HepG2 (cell line): ENCODE data around the gene PGR. TPM values are rescaled to one million over a fixed set of nuclear protein-coding genes. Genes with fewer than 3 reads are reported as not detected.

Experiments used
- ARID3A ChIP-seq: IDR thresholded peaks from 2 replicates; pipeline ENCODE4 v1.6.1; 2012; ENCODE audit warnings: low read depth, low read length, improper control_type of control experiment
- HCFC1 ChIP-seq: fragments of 150-350 bp; IDR thresholded peaks from 2 replicates; pipeline ENCODE4 v1.6.1; 2014; ENCODE audit warnings: low read depth, low read length
- IKZF4 ChIP-seq: sonication (generic); formaldehyde crosslinking; IDR thresholded peaks from 2 replicates; pipeline ENCODE4 v1.5.1; 2020; ENCODE audit warnings: borderline replicate concordance, mild to moderate bottlenecking, low read depth, missing genetic modification reagents; ENCODE audit errors: not compliant biosample characterization
- NPAS2 ChIP-seq: sonication (generic); formaldehyde crosslinking; IDR thresholded peaks from 2 replicates; pipeline ENCODE4 v1.8.0; 2022; ENCODE audit warnings: mild to moderate bottlenecking, missing genetic modification reagents, borderline replicate concordance
- SAFB2 ChIP-seq: sonication (generic); formaldehyde crosslinking; IDR thresholded peaks from 2 replicates; pipeline ENCODE4 v1.5.1; 2020; ENCODE audit warnings: missing genetic modification reagents, low read depth, mild to moderate bottlenecking, borderline replicate concordance
- STAT5B ChIP-seq: sonication (generic); formaldehyde crosslinking; IDR thresholded peaks from 2 replicates; pipeline ENCODE4 v1.4.0; 2020; ENCODE audit warnings: missing genetic modification reagents
- ZHX2 ChIP-seq, 2 experiments: sonication (generic) in 1 of 2; formaldehyde crosslinking in 1 of 2; IDR thresholded peaks; 2 replicates each; pipeline versions ENCODE4 v1.6.1 to v1.9.0; 2014 to 2022; ENCODE audit warnings: antibody characterized with exemption in 1 of 2, borderline replicate concordance in 1 of 2, inconsistent platforms in 1 of 2, low read depth in 1 of 2, missing genetic modification reagents in 1 of 2
- ZNF724P ChIP-seq: sonication (generic); formaldehyde crosslinking; IDR thresholded peaks from 2 replicates; pipeline ENCODE4 v1.8.0; 2022; ENCODE audit warnings: missing genetic modification reagents, borderline replicate concordance
- polyA plus RNA-seq, 8 experiments: library from polyadenylated mRNA; depleted of rRNA in 3 of 8; stranded (reverse) in 7 of 8; unstranded in 1 of 8; fragments of >200 nt; fragmentation: Illumina TruSeq in 4 of 8; extraction: Trizol in 4 of 8; gene quantifications; 2 replicates each; pipeline versions ENCODE4 v1.2.1 to v1.2.3, GENCODE V29; 2011 to 2016; ENCODE audit warnings: low read depth in 4 of 8, missing spikeins in 1 of 8, mixed read lengths in 1 of 8; ENCODE audit not compliant: insufficient read depth in 1 of 8
- total RNA-seq, 5 experiments: library from RNA; depleted of rRNA; stranded (reverse); fragments of >200 nt; fragmentation: Illumina TruSeq; extraction: Trizol; gene quantifications; 2 replicates each; pipeline ENCODE4 v1.2.3, GENCODE V29; 2016; ENCODE audit warnings: low read depth in 1 of 5
- TF ChIP-seq, protein P1 (sequence below): sonication (generic); formaldehyde crosslinking; IDR thresholded peaks from 2 replicates; pipeline ENCODE4 v1.9.0; 2021; ENCODE audit warnings: missing genetic modification reagents, borderline replicate concordance
- TF ChIP-seq, protein P2 (sequence below): sonication (generic); formaldehyde crosslinking; conservative IDR thresholded peaks from 2 replicates; pipeline ENCODE4 v1.4.0; 2020; ENCODE audit warnings: missing genetic modification reagents

Gene PGR
- total and polyA plus RNA-seq, 2 of the 13 experiments (the other 11 are each of a cell fraction or from before 2014, with no cell fraction given): not detected

DNA sequence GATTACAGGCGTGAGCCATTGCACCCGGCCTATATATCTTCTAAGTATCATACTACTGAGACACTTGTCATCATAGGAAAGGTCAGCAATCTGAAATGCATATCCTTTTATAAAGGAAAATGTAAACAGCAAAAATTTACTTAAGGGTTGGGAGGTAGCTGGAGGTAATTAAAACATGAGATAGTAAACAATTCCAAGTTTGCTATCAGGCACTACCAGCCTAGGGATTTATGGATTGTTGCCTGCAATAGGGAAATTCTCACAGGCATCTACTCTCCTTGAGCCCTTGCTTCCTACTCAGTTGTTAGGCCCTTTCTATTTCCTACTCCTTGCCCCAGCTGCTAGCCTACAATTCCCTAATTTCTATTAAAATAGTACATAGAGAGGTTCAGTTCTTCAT lies 16.1 kb downstream of the PGR start (continued):
- TF ChIP-seq ARID3A (no peak), STAT5B (no peak), ZHX2 (IDR thresholded peaks at IDR 0.05; ENCODE audit: low read depth) (no peak), ZHX2 (CRISPR knock-in tag; IDR thresholded peaks at IDR 0.05; ENCODE audit: borderline replicate concordance) (no peak), HCFC1 (no peak), NPAS2 (no peak), SAFB2 (CRISPR knock-in tag) (no peak), IKZF4 (CRISPR knock-in tag) (no peak), ZNF724P (no peak)
- TF ChIP-seq, protein P1, sequence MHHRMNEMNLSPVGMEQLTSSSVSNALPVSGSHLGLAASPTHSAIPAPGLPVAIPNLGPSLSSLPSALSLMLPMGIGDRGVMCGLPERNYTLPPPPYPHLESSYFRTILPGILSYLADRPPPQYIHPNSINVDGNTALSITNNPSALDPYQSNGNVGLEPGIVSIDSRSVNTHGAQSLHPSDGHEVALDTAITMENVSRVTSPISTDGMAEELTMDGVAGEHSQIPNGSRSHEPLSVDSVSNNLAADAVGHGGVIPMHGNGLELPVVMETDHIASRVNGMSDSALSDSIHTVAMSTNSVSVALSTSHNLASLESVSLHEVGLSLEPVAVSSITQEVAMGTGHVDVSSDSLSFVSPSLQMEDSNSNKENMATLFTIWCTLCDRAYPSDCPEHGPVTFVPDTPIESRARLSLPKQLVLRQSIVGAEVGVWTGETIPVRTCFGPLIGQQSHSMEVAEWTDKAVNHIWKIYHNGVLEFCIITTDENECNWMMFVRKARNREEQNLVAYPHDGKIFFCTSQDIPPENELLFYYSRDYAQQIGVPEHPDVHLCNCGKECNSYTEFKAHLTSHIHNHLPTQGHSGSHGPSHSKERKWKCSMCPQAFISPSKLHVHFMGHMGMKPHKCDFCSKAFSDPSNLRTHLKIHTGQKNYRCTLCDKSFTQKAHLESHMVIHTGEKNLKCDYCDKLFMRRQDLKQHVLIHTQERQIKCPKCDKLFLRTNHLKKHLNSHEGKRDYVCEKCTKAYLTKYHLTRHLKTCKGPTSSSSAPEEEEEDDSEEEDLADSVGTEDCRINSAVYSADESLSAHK: no peak
- TF ChIP-seq, protein P2, sequence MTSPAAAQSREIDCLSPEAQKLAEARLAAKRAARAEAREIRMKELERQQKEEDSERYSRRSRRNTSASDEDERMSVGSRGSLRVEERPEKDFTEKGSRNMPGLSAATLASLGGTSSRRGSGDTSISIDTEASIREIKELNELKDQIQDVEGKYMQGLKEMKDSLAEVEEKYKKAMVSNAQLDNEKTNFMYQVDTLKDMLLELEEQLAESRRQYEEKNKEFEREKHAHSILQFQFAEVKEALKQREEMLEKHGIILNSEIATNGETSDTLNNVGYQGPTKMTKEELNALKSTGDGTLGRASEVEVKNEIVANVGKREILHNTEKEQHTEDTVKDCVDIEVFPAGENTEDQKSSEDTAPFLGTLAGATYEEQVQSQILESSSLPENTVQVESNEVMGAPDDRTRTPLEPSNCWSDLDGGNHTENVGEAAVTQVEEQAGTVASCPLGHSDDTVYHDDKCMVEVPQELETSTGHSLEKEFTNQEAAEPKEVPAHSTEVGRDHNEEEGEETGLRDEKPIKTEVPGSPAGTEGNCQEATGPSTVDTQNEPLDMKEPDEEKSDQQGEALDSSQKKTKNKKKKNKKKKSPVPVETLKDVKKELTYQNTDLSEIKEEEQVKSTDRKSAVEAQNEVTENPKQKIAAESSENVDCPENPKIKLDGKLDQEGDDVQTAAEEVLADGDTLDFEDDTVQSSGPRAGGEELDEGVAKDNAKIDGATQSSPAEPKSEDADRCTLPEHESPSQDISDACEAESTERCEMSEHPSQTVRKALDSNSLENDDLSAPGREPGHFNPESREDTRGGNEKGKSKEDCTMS: no peak
